ENCODE results near the gene TACR3.
"Not testable (repeated sequence)": the region's sequence is repeated elsewhere in the genome, so short reads cannot be mapped to it uniquely, and the experiment has no call there.

The TACR3 gene

GRCh38 chr4:103719830-103720207 is at the start of gene TACR3:
Gene TACR3 (minus strand): TSS chr4:103719985. CDS start chr4:103719675, 310 bp downstream.
- no peak for DNase-seq

GRCh38 chr4:103757631-103758030 is 37.8 kb upstream of the TACR3 start:
- DNase-seq: no peak

- DNase-seq: no peak
Observed at GRCh38 chr4:103756741-103757140, 37.0 kb upstream of the TACR3 start.

- DNase-seq: no peak
Observed at GRCh38 chr4:103754844-103755243, 35.1 kb upstream of the TACR3 start.

- DNase-seq: no peak
Observed at GRCh38 chr4:103753868-103754653, 34.3 kb upstream of the TACR3 start.

GRCh38 chr4:103723150-103723549 is 3.4 kb upstream of the TACR3 start:
- DNase-seq: not testable (repeated sequence)

- DNase-seq: no peak
Observed at GRCh38 chr4:103721251-103721650, 1.5 kb upstream of the TACR3 start.

- DNase-seq: no peak
Observed at GRCh38 chr4:103720661-103721060, 876 bp upstream of the TACR3 start.

- no peak for DNase-seq
Observed at GRCh38 chr4:103719105-103719829, 518 bp downstream of the TACR3 start.

- DNase-seq: no peak
Observed at GRCh38 chr4:103692615-103693014, 27.2 kb downstream of the TACR3 start.

- DNase-seq: no peak
Observed at GRCh38 chr4:103673983-103674382, 45.8 kb downstream of the TACR3 start.

GRCh38 chr4:103666764-103667163 is 53.0 kb downstream of the TACR3 start:
- not testable (repeated sequence) for DNase-seq

GRCh38 chr4:103664436-103665075 is 55.2 kb downstream of the TACR3 start:
- DNase-seq: no peak

- no peak for DNase-seq
Observed at GRCh38 chr4:103648541-103648940, 71.2 kb downstream of the TACR3 start.

GRCh38 chr4:103645991-103646390 is 73.8 kb downstream of the TACR3 start:
- DNase-seq: no peak

- DNase-seq: no peak
Observed at GRCh38 chr4:103634236-103634635, 85.5 kb downstream of the TACR3 start.

- DNase-seq: no peak
Observed at GRCh38 chr4:103626296-103626695, 93.5 kb downstream of the TACR3 start.

- DNase-seq: no peak
Observed at GRCh38 chr4:103591841-103592240, 127.9 kb downstream of the TACR3 start.

- no peak for DNase-seq
Observed at GRCh38 chr4:103567591-103567990, 152.2 kb downstream of the TACR3 start.

GRCh38 chr4:103559178-103559577 is 160.6 kb downstream of the TACR3 start:
- not testable (repeated sequence) for DNase-seq

Data from stimulated activated CD4-positive, alpha-beta T cell treated with anti-CD3 and anti-CD28 coated beads, Interleukin-12 subunit alpha, Interleukin-12 subunit beta, amount 100 ng/mL, for 4 hours (primary cell).